Stomach (tissue), 9 donors: Measurements from ENCODE around the gene IQGAP3. TPM values are rescaled to one million over a fixed set of nuclear protein-coding genes. Genes with fewer than 3 reads are reported as not detected.
"Not testable (repeated sequence)": the region's sequence is repeated elsewhere in the genome, so short reads cannot be mapped to it uniquely, and the experiment has no call there.

ENCODE experiments used
- DNase-seq, 2 donors: peaks; one replicate each; pipeline versions ENCODE4 v3.0.0 to v3.0.0-alpha.2; 2013 to 2019
- H3K27ac ChIP-seq, 5 donors: fragments of 200-600 bp in 4 of 5; sonication (generic) in 4 of 5; one replicate each; pipeline ENCODE4 v1.5.1; 2013 to 2019; ENCODE audit warnings: mild to moderate bottlenecking in 1 of 5, moderate library complexity in 1 of 5
- H3K27me3 ChIP-seq, 3 donors: fragments of 200-600 bp; sonication (generic); one replicate each; pipeline ENCODE4 v1.5.1; 2017 to 2019; ENCODE audit warnings: mixed run types in 1 of 3
- H3K36me3 ChIP-seq, 4 donors: fragments of 200-600 bp; sonication (generic); 1 replicate in 3 of 4; 2 replicates in 1 of 4; pipeline ENCODE4 v1.5.1; 2016 to 2019
- H3K4me1 ChIP-seq, 4 donors: fragments of 200-600 bp; sonication (generic); one replicate each; pipeline ENCODE4 v1.5.1; 2016 to 2019
- H3K4me3 ChIP-seq, 4 donors: fragments of 200-600 bp; sonication (generic) in 3 of 4; one replicate each; pipeline ENCODE4 v1.5.1; 2016 to 2019; ENCODE audit warnings: mild to moderate bottlenecking in 1 of 4
- H3K9me3 ChIP-seq, 4 donors: fragments of 200-600 bp; sonication (generic); one replicate each; pipeline ENCODE4 v1.5.1; 2016 to 2019
- CTCF ChIP-seq, 7 experiments: fragments of 450-650 bp in 4 of 7; fragments of 200-600 bp in 3 of 7; sonication (generic) in 3 of 7; IDR thresholded peaks; one replicate each; pipeline ENCODE4 v1.5.1; 2016 to 2019; ENCODE audit warnings: antibody characterized with exemption in 7 of 7, control low read depth in 2 of 7, mild to moderate bottlenecking in 1 of 7
- EP300 ChIP-seq: sonication (generic); formaldehyde crosslinking; IDR thresholded peaks from one replicate; pipeline ENCODE4 v1.6.1; 2017; ENCODE audit warnings: antibody characterized with exemption
- POLR2A ChIP-seq, 4 donors: fragments of 450-650 bp; IDR thresholded peaks; one replicate each; pipeline ENCODE4 v1.6.1; 2016; ENCODE audit warnings: antibody characterized with exemption in 4 of 4, control low read depth in 2 of 4, mild to moderate bottlenecking in 1 of 4, moderate library complexity in 1 of 4
- POLR2AphosphoS5 ChIP-seq, 3 donors: sonication (generic); formaldehyde crosslinking; IDR thresholded peaks; one replicate each; pipeline ENCODE4 v1.6.1; 2016; ENCODE audit warnings: antibody characterized with exemption in 3 of 3
- WGBS, 5 donors: extraction: QIAGEN DNeasy Blood & Tissue Kit in 3 of 5; methylation state at CpG; one replicate each; pipeline versions ENCODE4 v1.1.5 to v1.1.7; 2013 to 2018; 5-methylcytosine and 5-hydroxymethylcytosine counted together
- intact Hi-C: fragments of 100-400 bp; cut with DNase I; formaldehyde crosslinking; loops from one replicate; pipeline ENCODE4 v1.15.1; 2023; ENCODE audit warnings: low total_unique reads
- polyA plus RNA-seq, 3 donors: library from polyadenylated mRNA; stranded (reverse); fragments of 200-250 nt; gene quantifications; one replicate each; pipeline ENCODE4 v1.2.3, GENCODE V29; 2013
- total RNA-seq, 5 donors: library from RNA; depleted of rRNA; stranded (reverse); fragments of >200 nt; gene quantifications; one replicate each; pipeline versions ENCODE4 v1.1.0 to v1.2.3, GENCODE V29; 2014 to 2016
- donor health status: healthy with polysubstance abuse.
- donor health status: Bipolar disorder and iron deficiency.
- donor health status: healthy.

The IQGAP3 gene
- total and polyA plus RNA-seq, 8 donors, result 1.2 to 22.2 (median 9.3) TPM

GRCh38 chr1:156556354-156556753 is 16.0 kb downstream of the IQGAP3 start:
- H3K36me3 ChIP-seq, result peaks cover 0 to 3% (median 0%) of the 10 kb centered on the region in 4 donors
- H3K4me3 ChIP-seq, result no peak overlapping the region
- H3K9me3 ChIP-seq, result no peaks in the 10 kb centered on the region
- no peaks in the 10 kb centered on the region for H3K4me1 ChIP-seq
- no peak for TF ChIP-seq POLR2A (IDR thresholded peaks at IDR 0.05)
- TF ChIP-seq POLR2AphosphoS5 (IDR thresholded peaks at IDR 0.05), result no peak
- TF ChIP-seq CTCF (IDR thresholded peaks at IDR 0.05), result no peak
- TF ChIP-seq EP300, result no peak
- intact Hi-C loops, result no loop called here
- 78 to 85% (median 80%) methylated on average over 9 of the region's 9 CpGs for WGBS, 5 donors
- no peak for DNase-seq
- H3K27me3 ChIP-seq, result no peaks in the 10 kb centered on the region
- H3K27ac ChIP-seq, result no peak overlapping the region

DNA sequence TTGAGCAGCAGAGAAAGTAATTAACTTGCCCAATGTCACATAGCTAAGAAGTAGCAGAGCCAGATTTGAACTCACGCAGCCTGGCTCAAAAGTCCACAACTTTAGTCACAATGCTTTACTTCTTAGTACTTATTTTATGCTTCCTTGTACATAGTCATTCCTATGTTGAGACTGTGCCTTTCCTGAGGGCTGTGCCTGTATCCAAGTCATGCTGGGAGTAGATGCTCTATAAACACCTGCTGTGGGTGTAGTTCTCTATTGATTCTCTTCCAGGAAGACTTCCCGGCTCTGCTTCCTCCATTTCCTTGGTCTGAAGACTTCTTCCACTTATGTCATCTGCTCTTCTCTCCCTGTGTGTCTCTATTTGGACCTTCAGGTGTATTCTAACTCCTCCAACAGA is 16.6 kb downstream of the IQGAP3 start:
- intact Hi-C loops, result no loop called here
- H3K4me1 ChIP-seq, result no peaks in the 10 kb centered on the region
- H3K27me3 ChIP-seq, result no peaks in the 10 kb centered on the region
- WGBS, 5 donors, result 43 to 91% (median 65%) methylated on average over 2 of the region's 2 CpGs
- no peak overlapping the region for H3K4me3 ChIP-seq
- H3K27ac ChIP-seq, result no peak overlapping the region
- DNase-seq, result no peak
- peaks cover 0 to 3% (median 0%) of the 10 kb centered on the region in 4 donors for H3K36me3 ChIP-seq
- H3K9me3 ChIP-seq, result no peaks in the 10 kb centered on the region
- TF ChIP-seq POLR2AphosphoS5 (IDR thresholded peaks at IDR 0.05) (no peak), CTCF (IDR thresholded peaks at IDR 0.05) (no peak), EP300 (no peak), POLR2A (IDR thresholded peaks at IDR 0.05) (no peak)

DNA sequence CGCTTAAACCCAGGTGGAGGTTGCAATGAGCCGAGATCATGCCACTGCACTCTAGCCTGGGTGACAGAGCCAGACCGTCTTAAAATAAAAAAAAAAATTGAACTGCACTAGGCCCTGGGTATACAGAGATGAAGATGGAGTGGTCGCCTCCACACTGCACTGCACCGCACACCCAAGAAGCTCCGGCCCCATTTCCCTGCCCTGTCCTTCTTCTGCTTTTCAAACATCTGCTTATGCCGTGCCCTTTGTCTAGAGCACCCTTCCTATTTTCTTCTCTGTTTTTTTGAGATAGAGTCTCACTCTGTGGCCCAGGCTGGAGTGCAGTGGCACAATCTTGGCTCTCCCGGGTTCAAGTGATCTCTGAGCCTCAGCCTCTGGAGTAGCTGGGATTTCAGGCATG is 17.4 kb downstream of the IQGAP3 start:
- H3K4me3 ChIP-seq, result no peak overlapping the region
- no peaks in the 10 kb centered on the region for H3K4me1 ChIP-seq
- peaks cover 0 to 7% (median 0%) of the 10 kb centered on the region in 4 donors for H3K36me3 ChIP-seq
- no peak for DNase-seq
- no peaks in the 10 kb centered on the region for H3K27me3 ChIP-seq
- WGBS, 5 donors, result 81 to 86% (median 83%) methylated on average over 8 of the region's 8 CpGs
- H3K9me3 ChIP-seq, result no peaks in the 10 kb centered on the region
- no peak overlapping the region for H3K27ac ChIP-seq
- no peak for TF ChIP-seq EP300
- no peak for TF ChIP-seq POLR2AphosphoS5 (IDR thresholded peaks at IDR 0.05)
- TF ChIP-seq CTCF (IDR thresholded peaks at IDR 0.05), result no peak
- TF ChIP-seq POLR2A (IDR thresholded peaks at IDR 0.05), result no peak
- intact Hi-C loops, result no loop called here

DNA sequence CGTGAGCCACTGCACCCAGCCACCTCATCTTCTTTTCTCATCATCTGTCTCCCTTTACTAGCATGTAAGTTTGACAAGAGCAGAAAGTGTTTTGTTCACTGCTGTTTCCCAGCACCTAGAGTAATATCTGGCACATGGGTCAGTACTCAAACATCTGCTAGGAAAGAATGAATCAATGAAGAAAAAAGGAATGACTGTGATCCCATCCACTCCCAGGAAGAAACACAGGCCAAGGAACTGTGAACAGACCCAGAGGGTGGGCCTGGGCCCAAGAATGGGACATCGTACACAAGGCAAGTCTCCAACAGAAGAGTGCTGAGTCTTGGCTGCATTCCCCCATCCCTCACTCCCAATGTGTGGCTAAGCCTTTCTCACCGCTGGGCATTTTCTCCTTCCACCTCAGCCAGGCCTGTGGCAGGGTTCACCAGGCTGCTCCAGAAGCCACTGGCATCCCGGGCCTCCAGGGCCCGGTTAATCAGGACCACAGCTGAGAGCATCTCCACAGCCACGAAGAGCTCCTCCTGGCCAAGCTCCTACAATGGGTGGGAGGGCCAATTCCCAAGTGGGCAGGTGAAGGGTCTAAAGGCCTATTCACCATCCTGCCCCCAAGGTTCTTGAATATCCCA is 18.4 kb downstream of the IQGAP3 start:
- peak overlapping the region in 2 of 5 donors; percentile 2 to 22 for H3K27ac ChIP-seq
- intact Hi-C loops, result no loop called here
- H3K4me1 ChIP-seq, result no peaks in the 10 kb centered on the region
- no peak for TF ChIP-seq EP300
- TF ChIP-seq POLR2AphosphoS5 (IDR thresholded peaks at IDR 0.05), result peak in 1 of 3 donors; percentile 37
- TF ChIP-seq POLR2A (IDR thresholded peaks at IDR 0.05), result no peak
- no peak for TF ChIP-seq CTCF (IDR thresholded peaks at IDR 0.05)
- H3K27me3 ChIP-seq, result no peaks in the 10 kb centered on the region
- 82 to 97% (median 94%) methylated on average over 6 of the region's 6 CpGs for WGBS, 5 donors
- H3K36me3 ChIP-seq, result peaks cover 0 to 5% (median 0%) of the 10 kb centered on the region in 4 donors
- no peak overlapping the region for H3K4me3 ChIP-seq
- no peaks in the 10 kb centered on the region for H3K9me3 ChIP-seq
- DNase-seq, result no peak

DNA sequence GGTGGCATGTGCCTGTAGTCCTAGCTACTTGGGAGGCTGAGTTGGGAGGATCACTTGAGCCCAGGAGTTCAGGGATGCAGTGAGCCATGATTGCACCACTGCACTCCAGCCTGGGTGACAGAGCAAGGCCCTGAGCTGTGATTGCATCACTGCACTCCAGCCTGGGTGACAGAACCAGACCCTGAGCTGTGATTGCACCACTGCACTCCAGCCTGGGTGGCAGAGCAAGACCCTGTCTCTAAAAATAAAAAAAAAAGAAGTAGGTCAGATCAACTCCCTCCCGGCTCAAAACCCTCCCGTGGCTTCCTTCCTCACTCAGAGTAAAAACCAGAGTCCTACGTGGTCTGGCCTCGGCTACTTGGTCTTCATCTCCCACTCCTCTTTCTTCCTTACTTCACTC is 19.4 kb downstream of the IQGAP3 start:
- 77 to 89% (median 84%) methylated on average over 4 of the region's 4 CpGs for WGBS, 5 donors
- H3K27ac ChIP-seq, H3K4me3 ChIP-seq, H3K27me3 ChIP-seq, H3K4me1 ChIP-seq, DNase-seq, H3K9me3 ChIP-seq, intact Hi-C loops: not testable (repeated sequence)
- H3K36me3 ChIP-seq, result peaks cover 0 to 11% (median 0%) of the 10 kb centered on the region in 4 donors
